Lower leg skin (tissue), 3 donors: ENCODE results near the gene RXRG.

Source experiments
- POLR2A ChIP-seq, 2 donors: fragments of 450-650 bp; IDR thresholded peaks; one replicate each; pipeline ENCODE4 v1.6.1; 2016 to 2017; ENCODE audit warnings: antibody characterized with exemption in 2 of 2, mild to moderate bottlenecking in 1 of 2, moderate library complexity in 1 of 2
- TF ChIP-seq, protein P1 (sequence below), 3 donors: fragments of 450-650 bp; IDR thresholded peaks; one replicate each; pipeline ENCODE4 v1.5.1; 2016; ENCODE audit warnings: antibody characterized with exemption in 3 of 3, mild to moderate bottlenecking in 3 of 3, moderate library complexity in 2 of 3

GRCh38 chr1:165351863-165352441, 93.0 kb downstream of the RXRG start:
- TF ChIP-seq, protein P1, sequence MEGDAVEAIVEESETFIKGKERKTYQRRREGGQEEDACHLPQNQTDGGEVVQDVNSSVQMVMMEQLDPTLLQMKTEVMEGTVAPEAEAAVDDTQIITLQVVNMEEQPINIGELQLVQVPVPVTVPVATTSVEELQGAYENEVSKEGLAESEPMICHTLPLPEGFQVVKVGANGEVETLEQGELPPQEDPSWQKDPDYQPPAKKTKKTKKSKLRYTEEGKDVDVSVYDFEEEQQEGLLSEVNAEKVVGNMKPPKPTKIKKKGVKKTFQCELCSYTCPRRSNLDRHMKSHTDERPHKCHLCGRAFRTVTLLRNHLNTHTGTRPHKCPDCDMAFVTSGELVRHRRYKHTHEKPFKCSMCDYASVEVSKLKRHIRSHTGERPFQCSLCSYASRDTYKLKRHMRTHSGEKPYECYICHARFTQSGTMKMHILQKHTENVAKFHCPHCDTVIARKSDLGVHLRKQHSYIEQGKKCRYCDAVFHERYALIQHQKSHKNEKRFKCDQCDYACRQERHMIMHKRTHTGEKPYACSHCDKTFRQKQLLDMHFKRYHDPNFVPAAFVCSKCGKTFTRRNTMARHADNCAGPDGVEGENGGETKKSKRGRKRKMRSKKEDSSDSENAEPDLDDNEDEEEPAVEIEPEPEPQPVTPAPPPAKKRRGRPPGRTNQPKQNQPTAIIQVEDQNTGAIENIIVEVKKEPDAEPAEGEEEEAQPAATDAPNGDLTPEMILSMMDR (IDR thresholded peaks at IDR 0.05): no peak
- TF ChIP-seq POLR2A (IDR thresholded peaks at IDR 0.05): no peak
